ENCODE results near the gene SNX6. TPM values are rescaled to one million over a fixed set of nuclear protein-coding genes. Genes with fewer than 3 reads are reported as not detected.

SNX6 gene
- total and polyA plus RNA-seq, 10 of the 15 experiments (the other 5 are each of a cell fraction or from before 2014, with no cell fraction given), result 34.4 to 107 (median 71.7) TPM

DNA sequence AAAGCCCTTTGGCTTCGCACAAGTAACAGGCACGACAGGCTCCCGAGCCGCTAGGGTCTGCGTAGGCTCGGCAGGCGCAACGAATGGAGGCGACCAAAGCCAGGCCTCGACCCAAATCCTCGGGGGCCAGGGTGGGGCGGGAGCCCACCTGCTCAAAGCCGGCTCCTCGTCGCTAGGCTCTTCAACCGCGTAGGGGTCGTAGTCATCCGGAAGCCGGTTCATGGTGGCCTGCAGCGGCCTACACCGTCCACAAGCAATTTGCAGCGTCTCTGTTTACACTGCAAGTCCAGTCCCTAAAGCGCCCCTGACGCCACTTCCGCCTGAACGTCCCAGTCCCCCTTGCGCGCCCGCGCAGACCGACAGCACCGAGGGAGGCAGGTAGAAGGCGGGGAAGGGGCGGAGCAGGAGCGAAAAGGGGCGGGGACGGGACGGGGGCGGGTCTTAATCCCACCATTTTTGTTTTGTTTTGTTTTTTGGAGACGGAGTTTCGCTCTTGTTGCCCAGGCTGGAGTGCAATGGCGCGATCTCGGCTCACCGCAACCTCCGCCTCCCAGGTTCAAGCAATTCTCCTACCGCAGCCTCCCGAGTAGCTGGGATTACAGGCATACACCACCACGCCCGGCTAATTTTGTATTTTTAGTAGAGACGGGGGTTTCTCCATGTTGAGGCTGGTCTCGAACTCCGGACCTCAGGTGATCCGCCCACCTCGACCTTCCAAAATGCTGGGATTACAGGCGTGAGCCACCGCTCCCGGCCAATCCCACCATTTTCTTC, 90.4 kb downstream of the SNX6 start, which contains the start of gene EAPP (continued):
- TF ChIP-seq, protein P1, sequence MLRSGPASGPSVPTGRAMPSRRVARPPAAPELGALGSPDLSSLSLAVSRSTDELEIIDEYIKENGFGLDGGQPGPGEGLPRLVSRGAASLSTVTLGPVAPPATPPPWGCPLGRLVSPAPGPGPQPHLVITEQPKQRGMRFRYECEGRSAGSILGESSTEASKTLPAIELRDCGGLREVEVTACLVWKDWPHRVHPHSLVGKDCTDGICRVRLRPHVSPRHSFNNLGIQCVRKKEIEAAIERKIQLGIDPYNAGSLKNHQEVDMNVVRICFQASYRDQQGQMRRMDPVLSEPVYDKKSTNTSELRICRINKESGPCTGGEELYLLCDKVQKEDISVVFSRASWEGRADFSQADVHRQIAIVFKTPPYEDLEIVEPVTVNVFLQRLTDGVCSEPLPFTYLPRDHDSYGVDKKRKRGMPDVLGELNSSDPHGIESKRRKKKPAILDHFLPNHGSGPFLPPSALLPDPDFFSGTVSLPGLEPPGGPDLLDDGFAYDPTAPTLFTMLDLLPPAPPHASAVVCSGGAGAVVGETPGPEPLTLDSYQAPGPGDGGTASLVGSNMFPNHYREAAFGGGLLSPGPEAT (IDR thresholded peaks at IDR 0.05; ENCODE audit: low read depth), result 0 out of 2 replicates have a peak, but pooled peaks have one; percentile 25
- TF ChIP-seq ZNF384 (IDR thresholded peaks at IDR 0.05; ENCODE audit: borderline replicate concordance, low read depth, low read length) (no peak), HDAC2 (IDR thresholded peaks at IDR 0.05) (no peak), SREBF2 (IDR thresholded peaks at IDR 0.05; ENCODE audit: low read length) (no peak), FOS (IDR thresholded peaks at IDR 0.05; ENCODE audit: borderline replicate concordance, extremely low read depth, insufficient read length) (no peak), ZNF207 (IDR thresholded peaks at IDR 0.05; ENCODE audit: borderline replicate concordance) (no peak), ESRRA (IDR thresholded peaks at IDR 0.05; ENCODE audit: low read length) (no peak), SMAD1 (IDR thresholded peaks at IDR 0.05; ENCODE audit: low read depth, partially characterized antibody) (no peak), SPI1 (IDR thresholded peaks at IDR 0.05; ENCODE audit: borderline replicate concordance, insufficient read depth, low read depth, low read length) (peak; percentile 58)
- TF ChIP-seq, protein P2, sequence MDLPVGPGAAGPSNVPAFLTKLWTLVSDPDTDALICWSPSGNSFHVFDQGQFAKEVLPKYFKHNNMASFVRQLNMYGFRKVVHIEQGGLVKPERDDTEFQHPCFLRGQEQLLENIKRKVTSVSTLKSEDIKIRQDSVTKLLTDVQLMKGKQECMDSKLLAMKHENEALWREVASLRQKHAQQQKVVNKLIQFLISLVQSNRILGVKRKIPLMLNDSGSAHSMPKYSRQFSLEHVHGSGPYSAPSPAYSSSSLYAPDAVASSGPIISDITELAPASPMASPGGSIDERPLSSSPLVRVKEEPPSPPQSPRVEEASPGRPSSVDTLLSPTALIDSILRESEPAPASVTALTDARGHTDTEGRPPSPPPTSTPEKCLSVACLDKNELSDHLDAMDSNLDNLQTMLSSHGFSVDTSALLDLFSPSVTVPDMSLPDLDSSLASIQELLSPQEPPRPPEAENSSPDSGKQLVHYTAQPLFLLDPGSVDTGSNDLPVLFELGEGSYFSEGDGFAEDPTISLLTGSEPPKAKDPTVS (IDR thresholded peaks at IDR 0.05; ENCODE audit: low read depth, low read length), result no peak
- TF ChIP-seq, protein P3, sequence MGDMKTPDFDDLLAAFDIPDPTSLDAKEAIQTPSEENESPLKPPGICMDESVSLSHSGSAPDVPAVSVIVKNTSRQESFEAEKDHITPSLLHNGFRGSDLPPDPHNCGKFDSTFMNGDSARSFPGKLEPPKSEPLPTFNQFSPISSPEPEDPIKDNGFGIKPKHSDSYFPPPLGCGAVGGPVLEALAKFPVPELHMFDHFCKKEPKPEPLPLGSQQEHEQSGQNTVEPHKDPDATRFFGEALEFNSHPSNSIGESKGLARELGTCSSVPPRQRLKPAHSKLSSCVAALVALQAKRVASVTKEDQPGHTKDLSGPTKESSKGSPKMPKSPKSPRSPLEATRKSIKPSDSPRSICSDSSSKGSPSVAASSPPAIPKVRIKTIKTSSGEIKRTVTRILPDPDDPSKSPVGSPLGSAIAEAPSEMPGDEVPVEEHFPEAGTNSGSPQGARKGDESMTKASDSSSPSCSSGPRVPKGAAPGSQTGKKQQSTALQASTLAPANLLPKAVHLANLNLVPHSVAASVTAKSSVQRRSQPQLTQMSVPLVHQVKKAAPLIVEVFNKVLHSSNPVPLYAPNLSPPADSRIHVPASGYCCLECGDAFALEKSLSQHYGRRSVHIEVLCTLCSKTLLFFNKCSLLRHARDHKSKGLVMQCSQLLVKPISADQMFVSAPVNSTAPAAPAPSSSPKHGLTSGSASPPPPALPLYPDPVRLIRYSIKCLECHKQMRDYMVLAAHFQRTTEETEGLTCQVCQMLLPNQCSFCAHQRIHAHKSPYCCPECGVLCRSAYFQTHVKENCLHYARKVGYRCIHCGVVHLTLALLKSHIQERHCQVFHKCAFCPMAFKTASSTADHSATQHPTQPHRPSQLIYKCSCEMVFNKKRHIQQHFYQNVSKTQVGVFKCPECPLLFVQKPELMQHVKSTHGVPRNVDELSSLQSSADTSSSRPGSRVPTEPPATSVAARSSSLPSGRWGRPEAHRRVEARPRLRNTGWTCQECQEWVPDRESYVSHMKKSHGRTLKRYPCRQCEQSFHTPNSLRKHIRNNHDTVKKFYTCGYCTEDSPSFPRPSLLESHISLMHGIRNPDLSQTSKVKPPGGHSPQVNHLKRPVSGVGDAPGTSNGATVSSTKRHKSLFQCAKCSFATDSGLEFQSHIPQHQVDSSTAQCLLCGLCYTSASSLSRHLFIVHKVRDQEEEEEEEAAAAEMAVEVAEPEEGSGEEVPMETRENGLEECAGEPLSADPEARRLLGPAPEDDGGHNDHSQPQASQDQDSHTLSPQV (IDR thresholded peaks at IDR 0.05), result no peak
